Muscle layer of colon (tissue), 2 donors: ENCODE data around the gene RPL9.
"Not testable (repeated sequence)": the region's sequence is repeated elsewhere in the genome, so short reads cannot be mapped to it uniquely, and the experiment has no call there.

Source experiments
- H3K27ac ChIP-seq: one replicate; pipeline ENCODE4 v1.7.0; 2013; ENCODE audit warnings: low read depth, mild to moderate bottlenecking, low read length, moderate library complexity
- H3K27me3 ChIP-seq, 2 donors: one replicate each; pipeline ENCODE4 v1.7.0; 2013; ENCODE audit warnings: low read length in 2 of 2, mild to moderate bottlenecking in 2 of 2; ENCODE audit not compliant: insufficient read depth in 2 of 2, control insufficient read depth in 1 of 2
- H3K36me3 ChIP-seq: one replicate; pipeline ENCODE4 v1.7.0; 2013; ENCODE audit warnings: mild to moderate bottlenecking, low read length; ENCODE audit not compliant: insufficient read depth
- H3K4me1 ChIP-seq: one replicate; pipeline ENCODE4 v1.7.0; 2013; ENCODE audit warnings: mild to moderate bottlenecking, low read length; ENCODE audit not compliant: insufficient read depth
- H3K4me3 ChIP-seq, 2 donors: one replicate each; pipeline ENCODE4 v1.7.0; 2013; ENCODE audit warnings: low read length in 2 of 2, low read depth in 1 of 2, mild to moderate bottlenecking in 1 of 2, moderate library complexity in 1 of 2
- H3K9ac ChIP-seq: one replicate; pipeline ENCODE4 v1.7.0; 2013; ENCODE audit warnings: low read length
- H3K9me3 ChIP-seq: one replicate; pipeline ENCODE4 v1.7.0; 2013; ENCODE audit warnings: mild to moderate bottlenecking, low read length
- donor health status: abdominal sarcoma.
- donor health status: Adenocarcinoma of cecum.

RPL9 gene

DNA sequence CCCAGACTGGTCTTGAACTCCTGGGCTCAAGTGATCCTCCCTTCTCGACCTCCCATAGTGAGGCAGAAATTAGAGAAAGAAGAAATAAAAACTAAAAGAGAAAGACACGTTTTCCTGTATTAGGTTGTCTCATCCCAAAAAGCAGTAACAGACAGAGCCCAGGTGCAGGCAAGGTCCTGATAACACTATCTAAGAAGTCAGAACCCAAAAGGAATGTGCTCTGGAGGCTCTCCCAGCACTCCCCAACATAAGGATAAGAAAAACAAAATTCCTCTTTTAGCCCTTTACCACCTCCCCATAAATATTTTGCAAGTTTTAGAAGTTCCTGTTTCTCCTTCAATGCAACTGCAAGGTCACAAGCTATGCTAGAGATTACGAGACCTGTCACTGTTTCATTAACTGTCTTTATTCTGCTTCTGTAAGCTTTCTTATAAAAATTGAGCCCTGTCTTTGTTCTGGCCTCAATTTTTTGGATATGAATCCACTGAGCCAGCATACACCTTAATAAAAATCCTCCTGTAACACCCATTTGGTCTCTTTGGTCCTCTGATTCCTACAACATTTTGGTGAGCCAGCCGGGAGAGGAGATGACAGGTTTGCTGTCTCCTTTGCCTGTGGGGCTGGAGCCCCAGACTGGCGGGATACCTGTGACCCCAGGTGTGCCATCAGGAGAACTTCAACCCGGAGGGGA, 26.0 kb upstream of the RPL9 start:
- Histone ChIP-seq H3K27ac (no peak overlapping the region), H3K4me3 (no peak overlapping the region), H3K27me3 (no peaks in the 10 kb centered on the region), H3K36me3 (no peaks in the 10 kb centered on the region), H3K9ac (no peak overlapping the region), H3K9me3 (no peaks in the 10 kb centered on the region), H3K4me1 (no peaks in the 10 kb centered on the region)

GRCh38 chr4:39480902-39481695, 22.4 kb upstream of the RPL9 start:
- Histone ChIP-seq H3K4me3 (no peak overlapping the region), H3K9ac (no peak overlapping the region), H3K27me3 (no peaks in the 10 kb centered on the region), H3K9me3 (no peaks in the 10 kb centered on the region), H3K36me3 (peaks cover 7% of the 10 kb centered on the region), H3K27ac (no peak overlapping the region), H3K4me1 (no peaks in the 10 kb centered on the region)

DNA sequence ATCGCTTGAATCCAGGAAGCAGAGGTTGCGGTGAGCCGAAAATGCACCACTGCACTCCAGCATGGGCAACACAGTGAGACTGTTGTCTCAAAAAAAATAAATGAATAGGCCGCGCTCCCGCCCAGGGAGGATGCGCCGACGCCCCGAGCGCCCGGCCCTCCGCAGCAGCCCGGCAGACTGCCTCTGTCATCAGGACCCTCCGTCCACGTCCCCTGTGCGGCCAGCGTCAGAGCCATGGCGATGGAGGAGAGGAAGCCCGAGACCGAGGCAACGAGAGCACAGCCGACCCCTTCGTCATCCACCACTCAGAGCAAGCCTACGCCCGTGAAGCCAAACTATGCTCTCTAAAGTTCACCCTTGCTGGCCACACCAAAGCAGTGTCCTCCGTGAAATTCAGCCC, 21.5 kb upstream of the RPL9 start:
- Histone ChIP-seq H3K4me3 (no peak overlapping the region), H3K4me1 (no peaks in the 10 kb centered on the region), H3K9ac (no peak overlapping the region), H3K27ac (no peak overlapping the region), H3K9me3 (no peaks in the 10 kb centered on the region), H3K36me3 (peaks cover 10% of the 10 kb centered on the region), H3K27me3 (no peaks in the 10 kb centered on the region)

- Histone ChIP-seq H3K9ac (no peak overlapping the region), H3K4me1 (no peaks in the 10 kb centered on the region), H3K27me3 (no peaks in the 10 kb centered on the region), H3K9me3 (no peaks in the 10 kb centered on the region), H3K27ac (no peak overlapping the region), H3K4me3 (no peak overlapping the region), H3K36me3 (peaks cover 18% of the 10 kb centered on the region)
Measured at GRCh38 chr4:39476187-39476895, 17.6 kb upstream of the RPL9 start.

GRCh38 chr4:39472396-39472795, 13.7 kb upstream of the RPL9 start:
- H3K9me3 ChIP-seq: no peaks in the 10 kb centered on the region
- no peak overlapping the region for H3K4me3 ChIP-seq
- H3K27me3 ChIP-seq: no peaks in the 10 kb centered on the region
- H3K9ac ChIP-seq: no peak overlapping the region
- no peaks in the 10 kb centered on the region for H3K4me1 ChIP-seq
- H3K36me3 ChIP-seq: peaks cover 18% of the 10 kb centered on the region
- no peak overlapping the region for H3K27ac ChIP-seq

GRCh38 chr4:39470402-39470801, 11.7 kb upstream of the RPL9 start:
- Histone ChIP-seq H3K4me1 (no peaks in the 10 kb centered on the region), H3K4me3 (no peak overlapping the region), H3K9me3 (no peaks in the 10 kb centered on the region), H3K9ac (no peak overlapping the region), H3K27me3 (no peaks in the 10 kb centered on the region), H3K27ac (no peak overlapping the region), H3K36me3 (peaks cover 8% of the 10 kb centered on the region)

DNA sequence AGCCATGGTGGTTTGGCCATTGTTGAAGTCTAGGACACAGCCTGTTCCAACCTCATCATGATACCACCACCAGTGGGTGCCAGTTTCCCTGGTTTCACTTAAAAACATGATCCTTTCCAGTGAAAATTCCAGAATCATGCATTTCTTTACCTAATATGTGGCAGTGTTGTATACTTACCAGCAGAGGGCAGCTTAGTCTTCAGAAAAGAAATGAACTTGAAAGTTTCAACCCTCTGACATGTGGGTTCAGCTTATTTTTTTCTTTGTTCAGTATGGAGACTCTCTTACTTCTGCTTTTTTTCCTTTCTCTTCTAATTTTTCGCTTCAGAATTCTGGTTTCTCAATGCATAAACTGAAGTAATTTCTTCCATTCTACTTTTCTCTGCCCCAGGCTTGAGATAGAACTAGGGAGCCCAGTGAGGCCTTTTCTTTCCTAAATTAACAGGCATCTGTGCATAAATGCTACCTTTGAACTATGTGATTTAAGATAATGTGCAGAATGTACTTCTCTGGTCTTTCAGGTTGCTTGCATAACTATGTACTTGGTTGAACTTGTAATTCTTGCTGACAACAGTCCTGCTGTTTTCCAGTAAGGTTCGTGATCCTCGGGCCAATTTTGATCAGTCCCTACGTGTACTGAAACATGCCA, 10.8 kb upstream of the RPL9 start:
- Histone ChIP-seq H3K36me3 (peaks cover 13% of the 10 kb centered on the region), H3K27ac (no peak overlapping the region), H3K9me3 (no peaks in the 10 kb centered on the region)

DNA sequence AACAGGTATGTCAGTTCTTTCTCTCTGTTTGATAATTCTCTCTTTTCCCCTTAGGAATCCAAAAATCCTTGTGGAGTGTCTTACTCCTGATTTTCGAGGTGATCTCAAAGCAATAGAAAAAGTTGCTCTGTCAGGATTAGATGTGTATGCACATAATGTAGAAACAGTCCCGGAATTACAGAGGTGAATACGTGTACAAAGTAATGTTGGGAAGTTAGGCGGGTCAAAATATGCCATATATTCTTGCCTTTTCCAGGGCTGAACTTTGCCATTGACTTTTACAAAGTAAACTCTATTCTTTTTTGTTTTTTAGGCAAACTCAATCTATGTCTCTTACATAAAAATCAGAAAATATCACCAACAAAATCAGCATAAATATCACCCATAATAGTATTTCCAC, 8.7 kb upstream of the RPL9 start:
- no peaks in the 10 kb centered on the region for H3K4me1 ChIP-seq
- H3K9me3 ChIP-seq: no peaks in the 10 kb centered on the region
- H3K27me3 ChIP-seq: no peaks in the 10 kb centered on the region
- no peak overlapping the region for H3K27ac ChIP-seq
- H3K4me3 ChIP-seq: no peak overlapping the region
- H3K9ac ChIP-seq: no peak overlapping the region
- peaks cover 24% of the 10 kb centered on the region for H3K36me3 ChIP-seq

More for the DNA sequence above, 10.8 kb upstream of the RPL9 start:
- H3K4me3 ChIP-seq: no peak overlapping the region
- no peak overlapping the region for H3K9ac ChIP-seq
- no peaks in the 10 kb centered on the region for H3K4me1 ChIP-seq
- H3K27me3 ChIP-seq: no peaks in the 10 kb centered on the region

DNA sequence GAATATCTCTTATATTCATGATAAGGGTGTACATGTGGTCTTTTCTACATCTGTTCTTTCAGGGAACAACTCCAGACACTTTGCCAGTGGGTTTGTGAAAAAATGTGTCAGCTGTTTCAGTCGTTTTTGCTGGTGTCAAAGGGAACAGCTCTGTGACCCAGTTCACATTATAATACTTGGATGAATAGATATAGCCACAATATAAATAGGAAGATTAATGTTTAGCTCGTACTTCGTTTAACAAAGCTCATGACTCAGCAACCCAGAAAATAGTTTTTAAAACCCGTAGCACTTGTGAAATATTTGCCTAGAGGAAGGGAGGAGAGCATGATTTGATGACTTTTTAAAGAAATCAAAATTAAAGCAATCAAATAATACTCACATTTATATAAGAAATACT, 8.0 kb upstream of the RPL9 start:
- H3K9ac ChIP-seq: no peak overlapping the region
- H3K27me3 ChIP-seq: no peaks in the 10 kb centered on the region
- no peaks in the 10 kb centered on the region for H3K4me1 ChIP-seq
- no peaks in the 10 kb centered on the region for H3K9me3 ChIP-seq
- no peak overlapping the region for H3K27ac ChIP-seq
- peaks cover 17% of the 10 kb centered on the region for H3K36me3 ChIP-seq
- H3K4me3 ChIP-seq: no peak overlapping the region

DNA sequence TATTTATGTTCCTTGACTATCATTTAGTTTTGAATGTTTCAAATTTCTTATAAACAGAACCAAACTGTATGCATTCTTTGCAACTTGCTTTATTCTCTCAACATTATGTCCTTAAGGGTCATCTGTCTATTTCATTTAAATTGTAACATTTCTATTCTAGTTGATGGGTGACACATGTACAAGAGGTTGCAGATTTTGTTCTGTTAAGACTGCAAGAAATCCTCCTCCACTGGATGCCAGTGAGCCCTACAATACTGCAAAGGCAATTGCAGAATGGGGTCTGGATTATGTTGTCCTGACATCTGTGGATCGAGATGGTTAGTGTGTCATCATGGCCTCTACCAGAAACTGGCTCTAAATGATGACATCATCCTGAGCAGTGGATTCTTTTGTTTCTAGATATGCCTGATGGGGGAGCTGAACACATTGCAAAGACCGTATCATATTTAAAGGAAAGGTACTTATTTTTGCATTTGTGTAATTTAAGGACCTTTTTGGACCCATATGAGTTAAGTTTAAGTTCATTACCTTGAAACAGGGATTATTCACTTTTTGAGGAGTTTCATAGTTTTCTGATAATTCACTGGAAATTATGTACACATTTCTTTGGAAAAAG, 6.3 kb upstream of the RPL9 start:
- Histone ChIP-seq H3K4me3 (no peak overlapping the region), H3K9ac (no peak overlapping the region), H3K36me3 (peaks cover 16% of the 10 kb centered on the region)

GRCh38 chr4:39458161-39458504, 589 bp downstream of the RPL9 start:
- peak overlapping the region; percentile 99 for H3K9ac ChIP-seq
- H3K27me3 ChIP-seq, H3K9me3 ChIP-seq: not testable (repeated sequence)
- peak overlapping the region; percentile 90 to 93 for H3K4me3 ChIP-seq
- peaks cover 21% of the 10 kb centered on the region for H3K4me1 ChIP-seq
- H3K36me3 ChIP-seq: peaks cover 40% of the 10 kb centered on the region
- H3K27ac ChIP-seq: peak overlapping the region; percentile 98

More for the DNA sequence above, 6.3 kb upstream of the RPL9 start:
- Histone ChIP-seq H3K9me3 (no peaks in the 10 kb centered on the region), H3K27me3 (no peaks in the 10 kb centered on the region), H3K4me1 (peaks cover 2% of the 10 kb centered on the region), H3K27ac (no peak overlapping the region)
